ENCODE data around the gene HSD17B13. TPM values are rescaled to one million over a fixed set of nuclear protein-coding genes. Genes with fewer than 3 reads are reported as not detected.

The HSD17B13 gene
- 0.12 TPM for total RNA-seq

DNA sequence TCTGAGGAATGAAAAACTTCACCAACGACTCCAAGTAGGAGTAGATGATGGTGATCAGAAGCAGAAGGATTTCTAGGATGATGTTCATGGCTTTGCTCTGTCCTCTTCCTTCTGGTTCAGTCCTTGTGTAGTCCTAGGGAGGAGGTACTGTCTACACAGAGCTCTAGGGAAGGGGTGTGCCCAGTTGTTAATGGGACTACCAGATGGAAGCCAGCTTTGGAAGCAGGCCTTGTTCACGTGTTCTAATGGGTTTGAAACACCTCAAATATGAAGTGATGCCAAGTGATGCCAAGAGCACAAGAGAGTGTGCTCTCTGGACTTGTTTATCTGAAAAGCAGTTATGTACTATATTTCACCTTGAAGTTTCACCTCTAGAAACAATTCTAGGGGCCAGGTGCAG, at the start of gene HSD17B13:
TSS of gene HSD17B13 (minus strand) at position 129 of the 400 bp plus-strand sequence. CDS start at position 88, 41 bp downstream.

Small RNA genes within 50 kb of the gene (small RNA-seq; reads per million reads assigned to genes)
- gene MIR5705 (ENCODE audit: low replicate concordance): not detected

Other genes starting within 250 kb of the HSD17B13 start
- gene KLHL8, start 102.3 kb downstream of the HSD17B13 start, total RNA-seq: 19.7 TPM
- gene HSD17B11, start 68.3 kb upstream of the HSD17B13 start, total RNA-seq: 52.2 TPM
- gene NUDT9, start 99.7 kb upstream of the HSD17B13 start, total RNA-seq: 29.1 TPM
- gene SPARCL1, start 206.5 kb upstream of the HSD17B13 start, total RNA-seq: 46.2 TPM